KOPT-K1 (cell line): ENCODE results near the gene TOMM40L.

ENCODE experiments used
- H3K27ac ChIP-seq: fragments of 200-600 bp; sonication (generic); 2 replicates; pipeline ENCODE4 v1.5.1; 2016; ENCODE audit warnings: antibody characterized with exemption, mild to moderate bottlenecking, low read depth, low read length; ENCODE audit not compliant: poor library complexity, severe bottlenecking
- H3K36me3 ChIP-seq: fragments of 200-600 bp; sonication (generic); 2 replicates; pipeline ENCODE4 v1.5.1; 2017; ENCODE audit warnings: antibody characterized with exemption, mild to moderate bottlenecking, low read length, moderate library complexity; ENCODE audit not compliant: insufficient read depth
- H3K9me3 ChIP-seq: fragments of 200-600 bp; sonication (generic); 2 replicates; pipeline ENCODE4 v1.5.1; 2017; ENCODE audit warnings: antibody characterized with exemption, low read length, mild to moderate bottlenecking; ENCODE audit not compliant: insufficient read depth, poor library complexity, severe bottlenecking

Gene TOMM40L

GRCh38 chr1:161267321-161267720, 41.5 kb downstream of the TOMM40L start:
- Histone ChIP-seq H3K27ac (no peak overlapping the region), H3K9me3 (no peaks in the 10 kb centered on the region), H3K36me3 (no peaks in the 10 kb centered on the region)

GRCh38 chr1:161273402-161273801, 47.5 kb downstream of the TOMM40L start:
- Histone ChIP-seq H3K9me3 (no peaks in the 10 kb centered on the region), H3K36me3 (no peaks in the 10 kb centered on the region), H3K27ac (no peak overlapping the region)

GRCh38 chr1:161274874-161275273, 49.0 kb downstream of the TOMM40L start:
- Histone ChIP-seq H3K9me3 (no peaks in the 10 kb centered on the region), H3K36me3 (no peaks in the 10 kb centered on the region), H3K27ac (no peak overlapping the region)
